GM19328 (cell line): ENCODE measurements around the gene POU2AF1.

ENCODE experiments used
- ATAC-seq: cut with Tn5 transposase; IDR thresholded peaks from one replicate; pipeline ENCODE4 v1.9.1; 2021; ENCODE audit warnings: mild to moderate bottlenecking, moderate library complexity; ENCODE audit not compliant: unreplicated experiment

Gene POU2AF1

DNA sequence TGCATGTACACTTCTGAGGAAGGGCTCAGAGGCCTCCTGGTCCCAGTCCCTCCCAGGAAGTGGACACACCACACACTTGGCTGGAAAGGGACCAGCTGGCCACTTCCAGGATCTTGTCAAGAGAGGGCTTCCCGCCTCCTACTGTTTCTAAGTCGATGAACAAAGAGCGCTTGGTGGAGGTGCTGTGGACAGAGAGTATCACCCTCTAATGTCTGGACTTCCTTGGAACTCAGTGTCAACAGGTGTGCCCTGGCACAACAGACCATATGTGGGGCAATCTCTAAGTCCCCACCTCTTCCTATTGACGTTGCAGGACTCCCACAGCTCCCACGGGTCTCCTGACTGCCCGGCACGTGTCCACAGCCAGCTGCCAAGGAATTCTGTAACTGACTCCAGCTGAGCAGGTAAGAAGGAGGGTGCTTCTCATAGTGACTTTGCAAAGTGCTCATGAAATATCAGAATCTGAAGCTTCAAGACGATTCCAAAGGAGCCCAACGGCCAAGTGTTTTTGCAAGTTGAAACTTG lies 16.1 kb downstream of the POU2AF1 start:
- ATAC-seq = no peak

GRCh38 chr11:111361874-111362273 lies 17.2 kb downstream of the POU2AF1 start:
- ATAC-seq = no peak

GRCh38 chr11:111361052-111361801 lies 17.8 kb downstream of the POU2AF1 start:
- no peak for ATAC-seq

- ATAC-seq = no peak
Measured at GRCh38 chr11:111360150-111361043, 18.7 kb downstream of the POU2AF1 start.

- no peak for ATAC-seq
Measured at GRCh38 chr11:111359223-111360149, 19.6 kb downstream of the POU2AF1 start.

DNA sequence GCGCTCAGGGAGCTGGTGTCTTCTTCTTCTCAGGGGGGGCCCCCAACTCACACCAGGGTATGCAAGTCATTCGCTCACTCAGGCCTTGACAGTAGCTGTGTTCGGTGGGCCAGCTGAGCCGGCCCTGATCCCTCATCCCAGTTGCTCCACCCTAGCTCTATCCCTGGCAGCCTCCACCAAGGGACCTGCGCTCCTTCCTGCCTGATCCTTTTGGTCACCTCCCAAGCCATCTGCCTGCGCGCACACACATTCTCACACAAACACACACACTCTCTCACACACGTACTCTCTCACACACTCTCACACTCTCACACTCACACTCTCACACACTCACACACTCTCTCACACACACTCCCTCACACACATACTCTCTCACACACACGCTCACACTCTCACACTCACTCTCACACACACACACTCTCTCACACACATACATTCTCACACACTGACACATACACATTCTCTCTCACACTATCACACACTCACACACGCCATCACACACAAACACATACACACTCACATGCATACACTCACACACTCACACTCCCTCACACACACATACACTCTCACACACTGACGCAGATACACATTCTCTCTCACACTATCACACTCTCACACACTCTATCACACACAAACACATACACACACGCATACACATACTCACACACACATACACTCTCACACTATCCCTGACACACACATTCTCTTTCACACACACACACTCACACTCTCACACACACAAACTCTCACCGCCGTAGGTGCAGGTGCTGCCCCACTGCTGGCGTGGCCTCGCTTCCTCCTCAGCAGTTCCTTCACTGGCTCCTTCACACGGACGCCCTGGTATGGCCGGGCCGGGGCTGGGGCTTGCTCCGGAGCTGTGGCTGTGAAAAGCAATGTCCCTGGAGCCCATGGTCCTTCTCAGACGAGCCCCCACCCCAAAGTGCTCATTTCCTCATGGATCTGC lies 20.8 kb downstream of the POU2AF1 start:
- no peak for ATAC-seq

- no peak for ATAC-seq
Measured at GRCh38 chr11:111357150-111358037, 21.7 kb downstream of the POU2AF1 start.

GRCh38 chr11:111356660-111357048 lies 22.4 kb downstream of the POU2AF1 start:
- no peak for ATAC-seq

DNA sequence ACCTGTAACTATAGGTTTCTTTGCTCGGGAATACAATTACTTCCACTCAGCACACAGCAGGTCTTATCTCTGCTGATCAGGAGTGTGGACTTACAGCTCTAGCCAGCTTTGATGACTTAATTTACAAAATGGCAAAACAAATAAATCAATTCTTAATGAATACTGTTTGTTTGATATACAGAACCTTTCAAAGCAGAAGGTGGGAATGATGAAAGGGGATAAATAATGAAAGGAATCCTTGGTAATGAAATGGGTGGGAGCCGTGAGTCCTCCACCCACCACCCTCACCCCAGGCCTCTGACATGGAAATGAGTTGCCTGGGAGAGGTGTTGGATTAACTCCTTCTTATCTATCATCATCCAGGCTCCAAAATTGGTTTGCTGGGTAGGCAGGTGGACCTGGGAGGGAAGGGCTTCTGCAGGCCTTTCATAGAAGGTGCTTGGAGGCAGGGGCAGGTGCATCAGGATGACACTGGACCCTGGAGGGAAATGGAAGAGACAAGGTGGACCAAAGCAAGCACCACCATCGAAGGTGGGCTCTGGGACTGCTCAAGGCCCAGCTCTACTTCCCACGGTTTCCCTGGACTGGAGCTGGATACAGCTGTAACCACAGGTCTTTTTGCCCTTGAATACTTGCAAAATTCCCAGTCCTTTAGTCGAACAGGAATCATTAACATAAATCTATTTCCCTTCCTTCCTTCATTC lies 23.0 kb downstream of the POU2AF1 start:
- no peak for ATAC-seq

- ATAC-seq = no peak
Measured at GRCh38 chr11:111355101-111355500, 24.0 kb downstream of the POU2AF1 start.

DNA sequence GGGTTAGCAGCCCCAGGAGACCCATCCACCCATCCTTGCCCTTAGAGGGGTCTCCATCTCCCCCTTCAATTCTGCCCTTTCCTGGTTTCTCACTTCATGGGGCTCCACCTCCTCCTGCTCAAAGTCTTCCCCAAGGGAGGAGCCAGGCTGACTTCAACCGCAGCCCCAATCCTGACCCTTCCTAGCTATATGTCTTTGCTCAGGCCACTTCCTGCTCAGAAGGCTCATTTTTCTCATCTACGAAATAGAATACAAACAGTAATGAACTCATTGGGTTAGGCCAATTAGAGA lies 24.5 kb downstream of the POU2AF1 start:
- ATAC-seq = no peak

DNA sequence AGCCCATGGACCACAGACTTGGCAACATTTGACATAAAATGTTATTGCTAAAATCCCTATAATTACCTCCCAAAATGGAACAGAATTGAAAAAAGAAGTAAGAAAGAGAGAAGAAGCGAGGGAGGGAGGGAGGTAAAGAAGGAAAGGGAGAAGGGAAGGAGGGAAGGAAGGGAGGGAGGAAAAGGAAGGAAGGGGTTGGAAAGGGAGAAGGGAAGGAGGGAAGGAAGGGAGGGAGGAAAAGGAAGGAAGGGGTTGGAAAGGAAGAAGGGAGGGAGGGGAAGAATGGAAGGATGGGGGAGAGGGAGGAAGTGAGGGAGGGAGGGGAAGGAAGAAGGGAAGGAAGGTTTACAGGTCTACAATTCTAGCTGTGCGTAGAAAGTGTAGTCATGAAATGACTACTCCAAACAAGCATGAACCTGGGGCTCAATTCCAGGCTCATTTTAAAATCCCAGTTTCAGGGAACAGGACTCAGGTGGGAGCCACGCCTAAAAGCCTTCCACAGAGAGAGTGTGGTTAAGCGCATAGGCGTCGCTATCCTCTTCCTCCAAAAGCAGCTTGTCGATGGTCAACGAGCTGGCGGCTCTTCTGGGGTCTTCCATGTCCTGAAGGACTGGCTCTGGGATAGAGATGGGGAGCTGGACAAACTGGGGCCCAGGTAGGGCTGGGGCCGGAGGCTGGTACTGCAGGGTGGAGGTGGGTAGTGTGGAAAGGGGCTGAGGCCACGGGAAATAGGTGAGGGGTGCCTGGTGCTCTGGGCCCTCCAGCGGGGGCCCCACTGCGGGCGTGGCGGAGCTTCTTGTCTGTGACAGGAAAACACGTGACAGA lies 25.1 kb downstream of the POU2AF1 start:
- no peak for ATAC-seq

GRCh38 chr11:111352935-111353710 lies 26.0 kb downstream of the POU2AF1 start:
- ATAC-seq = no peak

- ATAC-seq = no peak
Measured at GRCh38 chr11:111352231-111352746, 26.8 kb downstream of the POU2AF1 start.

GRCh38 chr11:111351374-111352055 lies 27.6 kb downstream of the POU2AF1 start:
- ATAC-seq = no peak

GRCh38 chr11:111350811-111351210 lies 28.3 kb downstream of the POU2AF1 start:
- ATAC-seq = no peak
